B cell (primary cell): ENCODE data around the gene PRRC2B. TPM values are rescaled to one million over a fixed set of nuclear protein-coding genes. Genes with fewer than 3 reads are reported as not detected.

Experiments
- ATAC-seq: fragments of 200-7000 bp; cut with Tn5 transposase; one replicate; pipeline ENCODE4 v1.10.0; 2021; ENCODE audit warnings: low read depth, mild to moderate bottlenecking, moderate number of reproducible peaks, moderate library complexity
- CTCF ChIA-PET: fragments of 350-600 bp; sonication (Branson Sonifier 250); formaldehyde crosslinking; loops from one replicate; lab custom pipeline; 2021; ENCODE audit warnings: antibody characterized with exemption, inconsistent platforms; lab: Charles Lee
- POLR2A ChIA-PET: fragments of 350-600 bp; sonication (Branson Sonifier 250); formaldehyde crosslinking; loops from one replicate; lab custom pipeline; 2021; ENCODE audit warnings: antibody characterized with exemption; lab: Charles Lee
- DNase-seq: peaks from one replicate; pipeline ENCODE4 v3.0.0; 2013
- H2AFZ ChIP-seq: 2 replicates; pipeline ENCODE4 v1.6.1; 2012; ENCODE audit warnings: mild to moderate bottlenecking, low read depth, low read length; ENCODE audit not compliant: insufficient read depth, poor library complexity, severe bottlenecking
- H3K27ac ChIP-seq, 2 donors: 1 replicate in 1 of 2; 2 replicates in 1 of 2; pipeline ENCODE4 v1.5.1; 2012 to 2013; ENCODE audit warnings: low read length in 2 of 2, mild to moderate bottlenecking in 2 of 2, moderate library complexity in 1 of 2
- H3K27me3 ChIP-seq, 4 experiments: fragments of 200-600 bp in 1 of 4; sonication (generic) in 1 of 4; replicated peaks in 1 of 4; 1 replicate in 2 of 4; 2 replicates in 2 of 4; pipeline versions ENCODE4 v1.6.1 to v1.7.0; 2013 to 2016; ENCODE audit warnings: low read length in 3 of 4, mild to moderate bottlenecking in 2 of 4, mixed read lengths in 1 of 4, moderate library complexity in 1 of 4; ENCODE audit not compliant: insufficient read depth in 4 of 4, control insufficient read depth in 3 of 4; ENCODE audit errors: control extremely low read depth in 1 of 4
- H3K36me3 ChIP-seq, 2 experiments: replicated peaks in 1 of 2; 1 replicate in 1 of 2; 2 replicates in 1 of 2; pipeline versions ENCODE4 v1.6.1 to v1.7.1; 2013; ENCODE audit warnings: low read length in 1 of 2; ENCODE audit not compliant: insufficient read depth in 2 of 2, control insufficient read depth in 1 of 2; ENCODE audit errors: control extremely low read depth in 1 of 2, extremely low read depth in 1 of 2
- H3K4me1 ChIP-seq, 2 donors: fragments of 200-600 bp in 1 of 2; sonication (generic) in 1 of 2; 1 replicate in 1 of 2; 2 replicates in 1 of 2; pipeline versions ENCODE4 v1.5.1 to v1.6.1; 2013 to 2017; ENCODE audit warnings: low read length in 2 of 2; ENCODE audit not compliant: control insufficient read depth in 2 of 2, insufficient read depth in 2 of 2
- H3K4me2 ChIP-seq: replicated peaks from 2 replicates; pipeline ENCODE3; 2012; ENCODE audit warnings: mild to moderate bottlenecking, low read depth, low read length; ENCODE audit not compliant: poor library complexity, severe bottlenecking
- H3K4me3 ChIP-seq, 5 experiments: fragments of 200-600 bp in 1 of 5; sonication (generic) in 1 of 5; 1 replicate in 3 of 5; 2 replicates in 2 of 5; pipeline versions ENCODE4 v1.5.1 to v1.7.0; 2011 to 2016; ENCODE audit warnings: low read length in 4 of 5, mild to moderate bottlenecking in 4 of 5, low read depth in 2 of 5, control low read depth in 1 of 5, moderate library complexity in 1 of 5; ENCODE audit not compliant: insufficient read depth in 1 of 5; ENCODE audit errors: control extremely low read depth in 1 of 5, extremely low read depth in 1 of 5
- H3K79me2 ChIP-seq: fragments of 200-600 bp; sonication (generic); one replicate; pipeline ENCODE4 v1.6.0; 2016; ENCODE audit warnings: low read length; ENCODE audit not compliant: control insufficient read depth, insufficient read depth
- H3K9ac ChIP-seq: fragments of 200-600 bp; sonication (generic); 2 replicates; pipeline ENCODE4 v1.6.1; 2017; ENCODE audit warnings: mild to moderate bottlenecking, low read length, moderate library complexity
- H3K9me3 ChIP-seq, 3 donors: one replicate each; pipeline versions ENCODE4 v1.6.1 to v1.7.1; 2013; ENCODE audit warnings: low read length in 2 of 3; ENCODE audit not compliant: control insufficient read depth in 2 of 3, insufficient read depth in 1 of 3; ENCODE audit errors: control extremely low read depth in 1 of 3
- H4K20me1 ChIP-seq: 2 replicates; pipeline ENCODE4 v1.6.0; 2012; ENCODE audit warnings: mild to moderate bottlenecking, low read length; ENCODE audit not compliant: insufficient read depth, control insufficient read depth, poor library complexity, severe bottlenecking
- H3K27ac Mint-ChIP-seq: one replicate; pipeline ENCODE4 v1.8.0; 2021; ENCODE audit warnings: mixed read lengths
- H3K27me3 Mint-ChIP-seq: one replicate; pipeline ENCODE4 v1.8.0; 2021; ENCODE audit warnings: mixed read lengths
- H3K4me1 Mint-ChIP-seq: one replicate; pipeline ENCODE4 v1.8.0; 2021; ENCODE audit warnings: mixed read lengths
- H3K4me3 Mint-ChIP-seq: one replicate; pipeline ENCODE4 v1.8.0; 2021; ENCODE audit warnings: mixed read lengths
- H3K9me3 Mint-ChIP-seq: one replicate; pipeline ENCODE4 v1.8.0; 2022; ENCODE audit warnings: mixed read lengths; ENCODE audit not compliant: insufficient read depth
- EZH2 ChIP-seq: IDR thresholded peaks from 2 replicates; pipeline ENCODE4 v1.6.1; 2012; ENCODE audit warnings: borderline replicate concordance, low read depth, mild to moderate bottlenecking, moderate library complexity, low read length; ENCODE audit not compliant: insufficient read depth, poor library complexity, severe bottlenecking
- WGBS: methylation state at CpG from one replicate; pipeline ENCODE4 v1.1.5; 2013; ENCODE audit warnings: missing lambda C conversion rate; ENCODE audit not compliant: insufficient coverage; 5-methylcytosine and 5-hydroxymethylcytosine counted together
- intact Hi-C: fragments of 100-400 bp; cut with micrococcal nuclease; formaldehyde crosslinking; loops from one replicate; pipeline ENCODE4 v1.10.0; 2022
- polyA plus RNA-seq: library from polyadenylated mRNA; depleted of rRNA; stranded (reverse); fragments of >200 nt; gene quantifications from 2 replicates; pipeline ENCODE4 v1.2.3, GENCODE V29; 2012
- total RNA-seq, 2 donors: library from RNA; stranded (reverse); fragments of 120-200 nt in 1 of 2; gene quantifications; 1 replicate in 1 of 2; 2 replicates in 1 of 2; pipeline versions ENCODE4 v1.2.3 to v1.2.4, GENCODE V29; 2013 to 2022
- TF ChIP-seq, protein P1 (sequence below): fragments of 200-600 bp; IDR thresholded peaks from one replicate; pipeline ENCODE4 v1.8.0; 2022; ENCODE audit warnings: antibody characterized with exemption, mild to moderate bottlenecking

Gene PRRC2B
- total and polyA plus RNA-seq, 2 donors (not counting 1 experiment from before 2014, with no cell fraction given): 63.9 to 268 TPM

- Histone ChIP-seq H3K9ac (no peak overlapping the region), H3K27ac (no peak overlapping the region), H4K20me1 (no peaks in the 10 kb centered on the region), H3K4me1 (peaks cover 4 to 9% of the 10 kb centered on the region in 2 donors), H3K27me3 (peaks cover 0 to 4% (median 0%) of the 10 kb centered on the region in 4 experiments), H3K36me3 (no peaks in the 10 kb centered on the region), H3K9me3 (peaks cover 0 to 3% (median 0%) of the 10 kb centered on the region in 3 donors), H3K4me2 (no peak overlapping the region), H2AFZ (no peak overlapping the region), H3K79me2 (no peaks in the 10 kb centered on the region), H3K4me3 (no peak overlapping the region)
- Mint-ChIP-seq H3K4me1 (peaks cover 6% of the 10 kb centered on the region), H3K9me3 (no peaks in the 10 kb centered on the region), H3K27ac (no peak overlapping the region), H3K27me3 (peaks cover 8% of the 10 kb centered on the region), H3K4me3 (no peak overlapping the region)
- ChIA-PET CTCF (interaction anchor here (1.1 to 1.6 kb wide), 4 partner anchors 10 to 128 kb away, joined by 3 to 5 read pairs (median 4); no protein-coding TSS in a partner anchor), POLR2A (no interaction called here)
- DNase-seq (no peak), ATAC-seq (no peak)
- 100% methylated on average over 2 of the region's 6 CpGs for WGBS
- intact Hi-C loops: no loop called here
- TF ChIP-seq EZH2: no peak
- TF ChIP-seq, protein P1, sequence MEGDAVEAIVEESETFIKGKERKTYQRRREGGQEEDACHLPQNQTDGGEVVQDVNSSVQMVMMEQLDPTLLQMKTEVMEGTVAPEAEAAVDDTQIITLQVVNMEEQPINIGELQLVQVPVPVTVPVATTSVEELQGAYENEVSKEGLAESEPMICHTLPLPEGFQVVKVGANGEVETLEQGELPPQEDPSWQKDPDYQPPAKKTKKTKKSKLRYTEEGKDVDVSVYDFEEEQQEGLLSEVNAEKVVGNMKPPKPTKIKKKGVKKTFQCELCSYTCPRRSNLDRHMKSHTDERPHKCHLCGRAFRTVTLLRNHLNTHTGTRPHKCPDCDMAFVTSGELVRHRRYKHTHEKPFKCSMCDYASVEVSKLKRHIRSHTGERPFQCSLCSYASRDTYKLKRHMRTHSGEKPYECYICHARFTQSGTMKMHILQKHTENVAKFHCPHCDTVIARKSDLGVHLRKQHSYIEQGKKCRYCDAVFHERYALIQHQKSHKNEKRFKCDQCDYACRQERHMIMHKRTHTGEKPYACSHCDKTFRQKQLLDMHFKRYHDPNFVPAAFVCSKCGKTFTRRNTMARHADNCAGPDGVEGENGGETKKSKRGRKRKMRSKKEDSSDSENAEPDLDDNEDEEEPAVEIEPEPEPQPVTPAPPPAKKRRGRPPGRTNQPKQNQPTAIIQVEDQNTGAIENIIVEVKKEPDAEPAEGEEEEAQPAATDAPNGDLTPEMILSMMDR: no peak
Measured at GRCh38 chr9:131346559-131346958, 47.3 kb upstream of the PRRC2B start.

GRCh38 chr9:131347376-131348020 lies 46.4 kb upstream of the PRRC2B start:
- Mint-ChIP-seq H3K4me3 (no peak overlapping the region), H3K27ac (no peak overlapping the region), H3K27me3 (peaks cover 8% of the 10 kb centered on the region), H3K4me1 (peaks cover 6% of the 10 kb centered on the region), H3K9me3 (no peaks in the 10 kb centered on the region)
- H3K36me3 ChIP-seq: no peaks in the 10 kb centered on the region
- no peak overlapping the region for H3K4me3 ChIP-seq
- TF ChIP-seq EZH2: no peak
- TF ChIP-seq, protein P1: no peak
- no peak overlapping the region for H3K4me2 ChIP-seq
- peaks cover 0 to 3% (median 0%) of the 10 kb centered on the region in 3 donors for H3K9me3 ChIP-seq
- POLR2A ChIA-PET: no interaction called here
- intact Hi-C loops: no loop called here
- no peak overlapping the region for H3K27ac ChIP-seq
- H3K79me2 ChIP-seq: no peaks in the 10 kb centered on the region
- CTCF ChIA-PET: interaction anchor here (0.7 to 1.6 kb wide), 6 partner anchors 11 to 401 kb away, joined by 3 to 5 read pairs (median 4); no protein-coding TSS in a partner anchor
- H3K27me3 ChIP-seq: peaks cover 0 to 4% (median 0%) of the 10 kb centered on the region in 4 experiments
- 78% methylated on average over 16 of the region's 19 CpGs for WGBS
- H3K4me1 ChIP-seq: peaks cover 4 to 9% of the 10 kb centered on the region in 2 donors
- ATAC-seq (no peak), DNase-seq (no peak)
- H3K9ac ChIP-seq: no peak overlapping the region
- H4K20me1 ChIP-seq: no peaks in the 10 kb centered on the region
- no peak overlapping the region for H2AFZ ChIP-seq
